OCI-M2 (cell line): ENCODE measurements around the gene TDRD12.
"Not testable (repeated sequence)": the region's sequence is repeated elsewhere in the genome, so short reads cannot be mapped to it uniquely, and the experiment has no call there.

Experiments
- DNase-seq: peaks from one replicate; lab custom pipeline; 2025; ENCODE audit not compliant: unreplicated experiment; lab: John Stamatoyannopoulos, UW

TDRD12 gene

DNA sequence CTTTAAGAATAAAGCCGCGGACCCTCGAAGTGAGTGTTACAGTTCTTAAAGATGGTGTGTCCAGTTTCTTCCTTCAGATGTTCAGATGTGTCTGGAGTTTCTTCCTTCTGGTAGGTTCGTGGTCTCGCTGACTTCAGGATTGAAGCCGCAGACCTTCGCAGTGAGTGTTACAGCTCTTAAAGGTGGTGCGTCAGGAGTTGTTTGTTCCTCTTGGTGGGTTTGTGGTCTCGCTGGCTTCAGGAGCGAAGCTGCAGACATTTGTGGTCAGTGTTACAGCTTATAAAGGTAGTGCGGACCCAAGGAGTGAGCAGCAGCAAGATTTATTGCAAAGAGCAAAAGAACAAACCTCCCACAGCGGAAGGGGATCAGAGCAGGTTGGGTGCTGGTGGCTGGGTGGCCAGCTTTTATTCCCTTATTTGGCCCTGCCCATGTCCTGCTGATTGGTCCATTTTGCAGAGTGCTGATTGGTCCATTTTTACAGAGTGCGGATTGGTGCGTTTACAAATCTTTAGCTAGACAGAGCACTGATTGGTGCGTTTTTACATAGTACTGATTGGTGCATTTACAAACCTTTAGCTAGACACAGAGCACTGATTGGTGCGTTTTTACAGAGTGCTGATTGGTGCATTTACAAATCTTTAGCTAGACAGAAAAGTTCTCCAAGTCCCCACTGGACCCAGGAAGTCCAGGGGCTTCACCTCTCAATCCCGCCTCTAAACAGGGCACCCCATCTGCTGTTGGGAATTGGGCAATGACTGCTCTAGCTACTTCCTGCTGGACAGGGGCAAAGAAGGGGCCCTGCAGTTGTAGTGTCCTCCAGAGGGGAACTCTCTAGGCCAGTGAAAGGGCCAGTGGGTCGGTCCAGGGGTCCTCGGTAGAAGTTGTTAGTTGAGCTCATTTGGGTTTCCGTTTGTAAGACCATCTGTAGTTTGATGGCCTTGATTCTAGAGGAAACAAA is 26.1 kb upstream of the TDRD12 start:
- DNase-seq: not testable (repeated sequence)

DNA sequence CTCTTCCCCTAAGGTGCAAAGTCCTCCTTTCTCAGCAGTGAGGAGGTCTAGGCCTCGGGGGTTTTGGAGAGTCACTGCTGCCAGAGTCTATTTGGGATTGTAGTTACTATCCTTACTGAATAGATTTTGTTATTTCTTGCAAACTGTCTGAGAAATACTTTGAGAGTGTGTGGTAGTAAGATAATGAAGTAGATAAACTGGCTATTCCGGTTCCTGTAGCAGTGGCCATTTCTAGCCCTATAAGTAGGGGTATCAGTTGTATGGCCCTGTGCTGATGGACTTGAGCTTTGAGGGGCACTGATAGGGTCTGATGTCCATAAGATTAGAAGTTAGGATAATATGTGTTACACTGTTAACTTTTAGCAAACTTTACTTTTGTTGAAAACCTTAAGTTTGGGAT is 25.3 kb upstream of the TDRD12 start:
- DNase-seq: not testable (repeated sequence)

DNA sequence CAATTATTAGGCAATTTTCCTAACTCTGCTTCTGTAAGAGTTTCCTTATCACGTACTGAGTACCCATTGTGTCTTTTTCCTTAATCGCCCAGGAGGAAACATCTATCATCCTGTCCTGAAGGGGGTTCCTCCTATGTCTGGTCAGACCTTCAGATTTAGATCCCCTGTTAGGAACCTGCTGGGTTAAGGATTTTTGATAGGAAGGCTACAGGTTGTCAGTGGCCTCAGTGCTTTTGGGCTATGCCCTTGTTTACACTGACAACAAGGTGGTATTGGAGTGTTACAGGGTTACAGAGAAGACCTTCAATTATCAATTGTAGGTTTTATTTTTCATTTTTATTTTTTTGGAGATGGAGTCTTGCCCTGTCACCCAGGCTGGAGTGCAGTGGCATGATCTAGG is 24.7 kb upstream of the TDRD12 start:
- DNase-seq: not testable (repeated sequence)

DNA sequence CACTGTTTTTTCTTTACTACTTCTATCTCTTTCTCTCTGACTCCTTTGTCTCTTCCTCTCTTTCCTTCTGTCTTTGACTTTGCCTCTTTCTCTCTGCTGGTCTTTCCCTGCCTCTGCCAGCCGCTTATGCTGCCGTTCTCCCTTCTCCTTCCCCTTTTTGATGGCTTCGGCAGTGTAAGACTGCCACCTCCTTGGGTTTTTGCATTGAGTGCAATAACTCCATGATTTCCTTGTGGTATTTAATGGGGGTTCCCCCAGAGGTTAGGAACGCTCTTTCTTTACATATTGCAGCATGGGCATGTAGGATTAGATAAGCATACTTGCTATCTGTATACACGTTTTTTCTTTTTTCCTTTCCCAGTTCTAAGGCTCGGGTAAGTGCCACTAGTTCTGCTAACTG is 24.1 kb upstream of the TDRD12 start:
- DNase-seq: not testable (repeated sequence)

DNA sequence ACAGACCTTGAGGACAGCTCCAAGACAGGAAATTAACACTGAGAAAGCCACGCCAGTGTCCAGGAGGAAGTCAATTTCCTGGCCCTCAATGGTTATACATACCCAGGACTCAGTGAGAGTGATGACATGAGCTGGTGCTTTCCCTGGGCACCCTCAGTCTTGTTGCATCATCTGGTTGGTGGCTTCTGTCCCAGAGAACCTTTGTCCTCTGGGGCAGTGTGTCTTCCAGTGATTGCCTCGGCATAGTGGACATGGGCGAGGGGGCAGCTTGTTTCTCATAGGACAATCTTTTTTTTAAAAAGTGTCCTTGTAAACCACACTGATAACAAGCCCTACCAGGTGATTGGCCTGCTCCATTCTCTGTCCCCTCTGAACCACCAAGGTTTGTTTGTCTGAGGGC is 22.8 kb upstream of the TDRD12 start:
- not testable (repeated sequence) for DNase-seq

DNA sequence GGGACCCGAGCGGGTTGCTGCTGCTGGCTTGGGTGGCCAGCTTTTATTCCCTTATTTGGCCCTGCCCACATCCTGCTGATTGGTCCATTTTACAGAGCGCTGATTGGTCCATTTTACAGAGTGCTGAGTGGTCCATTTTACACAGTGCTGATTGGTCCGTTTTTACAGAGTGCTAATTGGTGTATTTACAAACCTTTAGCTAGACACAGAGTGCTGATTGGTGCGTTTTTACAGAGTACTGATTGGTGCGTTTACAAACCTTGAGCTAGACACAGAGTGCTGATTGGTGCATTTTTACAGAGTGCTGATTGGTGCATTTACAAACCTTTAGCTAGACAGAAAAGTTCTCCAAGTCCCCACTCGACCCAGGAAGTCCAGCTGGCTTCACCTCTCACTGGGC is 19.4 kb upstream of the TDRD12 start:
- DNase-seq: not testable (repeated sequence)

DNA sequence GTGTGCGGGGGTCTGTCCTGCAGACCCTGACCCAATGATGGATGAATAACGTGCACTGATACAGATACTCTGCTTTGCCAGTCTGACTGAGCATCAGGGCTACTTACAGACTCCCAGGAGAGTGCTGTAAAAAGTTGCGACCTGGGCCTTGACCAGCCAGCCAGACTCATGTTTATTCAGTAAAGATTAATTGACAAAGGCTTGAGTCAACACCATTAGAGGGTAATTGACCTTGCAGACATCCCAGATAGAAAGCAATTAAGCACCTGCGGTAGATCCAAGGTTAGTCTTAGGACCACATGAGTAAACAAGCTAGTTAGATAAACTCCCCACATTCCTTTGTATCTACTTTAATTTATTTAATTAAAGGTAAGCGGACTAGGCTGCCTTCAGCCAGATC is 17.6 kb upstream of the TDRD12 start:
- DNase-seq: no peak

DNA sequence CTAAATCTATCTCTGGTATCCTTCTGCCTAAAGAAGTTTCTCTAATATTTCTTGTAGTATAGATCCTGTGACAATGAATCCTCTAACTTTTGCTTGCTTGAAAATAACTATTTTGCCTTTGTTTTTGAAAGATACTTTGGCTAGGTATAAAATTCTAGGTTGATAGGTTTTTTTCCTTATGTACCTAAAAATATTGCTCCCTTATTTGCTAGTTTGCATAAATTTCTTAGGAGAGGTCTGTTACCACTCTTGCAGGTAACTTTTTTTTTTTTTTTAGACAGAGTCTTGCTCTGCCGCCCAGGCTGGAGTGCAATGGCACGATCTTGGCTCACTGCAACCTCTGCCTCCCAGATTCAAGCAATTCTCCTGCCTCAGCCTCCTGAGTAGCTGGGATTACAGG is 15.6 kb upstream of the TDRD12 start:
- not testable (repeated sequence) for DNase-seq

DNA sequence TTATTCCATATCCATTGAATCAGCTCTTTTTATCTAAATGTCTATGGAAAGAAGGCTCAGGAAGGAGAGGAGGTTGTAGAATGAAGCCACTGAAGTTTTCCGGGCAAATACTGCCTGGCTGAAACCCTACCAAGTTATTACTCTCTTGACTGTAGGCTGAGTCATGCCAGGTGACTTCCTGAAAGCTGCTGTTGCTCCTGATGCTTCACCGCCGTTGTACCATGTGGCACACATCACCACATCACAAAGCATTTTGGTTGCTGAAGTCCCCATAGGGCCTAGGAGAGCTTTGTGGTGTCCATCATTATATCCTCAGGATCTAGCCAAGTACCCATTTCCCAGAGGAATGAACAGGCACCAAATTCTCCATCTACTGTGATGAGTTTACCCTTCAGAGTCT is 11.1 kb upstream of the TDRD12 start:
- DNase-seq: no peak

DNA sequence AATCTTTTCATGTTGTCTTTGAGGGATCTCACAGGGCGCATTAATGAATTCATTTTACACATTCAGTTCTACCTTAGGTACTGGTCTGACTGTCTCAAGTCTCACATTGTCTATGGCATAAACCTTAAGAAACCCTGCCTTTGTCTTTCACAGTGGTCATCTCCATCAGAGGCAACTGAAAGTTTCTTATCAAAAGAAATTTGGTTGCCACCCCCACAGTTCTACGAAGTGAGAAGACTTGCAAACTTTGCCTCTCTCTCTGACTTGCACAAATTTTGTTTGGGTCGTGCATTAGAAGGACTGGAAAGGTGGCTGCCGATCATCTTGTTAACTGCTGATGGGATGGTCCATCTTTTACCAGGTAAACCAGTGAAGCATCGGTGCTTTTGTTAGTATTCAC is 10.5 kb upstream of the TDRD12 start:
- no peak for DNase-seq

DNA sequence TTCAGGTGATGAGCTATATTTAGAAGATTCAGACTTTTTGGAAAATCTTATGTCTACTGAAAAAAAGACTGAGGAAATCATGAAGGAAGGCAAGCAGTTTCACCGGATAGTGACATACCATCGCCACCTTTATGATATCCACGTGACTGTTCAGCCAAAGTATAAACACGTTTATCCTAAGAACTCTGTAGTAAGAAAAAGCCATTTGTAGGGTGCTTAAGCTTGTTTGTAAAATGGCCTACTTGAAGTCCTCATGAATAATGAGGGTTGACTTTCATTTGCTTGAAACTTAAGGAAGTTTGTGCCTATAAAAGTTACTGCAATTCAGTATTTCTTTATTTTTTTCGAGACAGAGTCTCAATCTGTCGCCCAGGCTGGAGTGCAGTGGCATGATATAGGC is 7.8 kb upstream of the TDRD12 start:
- DNase-seq: no peak

DNA sequence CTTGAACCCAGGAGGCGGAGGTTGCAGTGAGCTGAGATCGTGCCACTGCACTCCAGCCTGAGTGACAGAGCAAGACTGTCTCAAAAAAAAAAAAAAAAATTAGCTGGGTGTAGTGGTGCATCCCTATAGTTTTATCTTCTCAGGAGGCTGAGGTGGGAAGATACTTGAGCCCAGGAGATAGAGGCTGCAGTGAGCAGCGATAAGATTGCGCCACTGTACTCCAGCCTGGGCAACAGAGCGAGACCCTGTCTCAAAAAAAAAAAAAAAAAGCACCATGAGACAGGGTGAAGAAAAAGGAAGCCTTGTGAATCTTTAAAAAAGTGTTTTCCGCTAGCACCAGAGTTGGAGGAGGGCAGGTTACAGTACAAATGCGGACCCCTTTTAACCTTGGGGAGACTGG is 3.4 kb upstream of the TDRD12 start:
- not testable (repeated sequence) for DNase-seq

DNA sequence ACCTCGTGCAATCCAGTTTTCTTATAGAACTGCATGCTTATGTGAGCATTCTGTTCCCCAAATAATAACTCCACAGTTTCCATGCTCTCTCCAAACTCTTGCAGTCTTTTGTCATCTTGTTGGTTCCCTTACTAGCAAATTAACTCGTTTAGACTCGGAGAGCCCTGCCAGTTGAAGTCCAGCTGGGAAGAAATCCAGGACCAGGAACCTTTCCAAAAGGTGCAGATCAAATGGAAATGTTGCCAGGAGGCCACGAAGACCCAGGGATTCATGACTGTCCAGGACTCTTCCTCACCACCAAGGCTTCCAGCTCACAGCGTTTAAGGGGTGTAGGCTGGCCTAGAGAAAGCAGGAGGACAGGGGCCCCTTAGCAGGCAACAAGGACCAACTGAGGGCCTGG is 2.1 kb upstream of the TDRD12 start:
- no peak for DNase-seq

DNA sequence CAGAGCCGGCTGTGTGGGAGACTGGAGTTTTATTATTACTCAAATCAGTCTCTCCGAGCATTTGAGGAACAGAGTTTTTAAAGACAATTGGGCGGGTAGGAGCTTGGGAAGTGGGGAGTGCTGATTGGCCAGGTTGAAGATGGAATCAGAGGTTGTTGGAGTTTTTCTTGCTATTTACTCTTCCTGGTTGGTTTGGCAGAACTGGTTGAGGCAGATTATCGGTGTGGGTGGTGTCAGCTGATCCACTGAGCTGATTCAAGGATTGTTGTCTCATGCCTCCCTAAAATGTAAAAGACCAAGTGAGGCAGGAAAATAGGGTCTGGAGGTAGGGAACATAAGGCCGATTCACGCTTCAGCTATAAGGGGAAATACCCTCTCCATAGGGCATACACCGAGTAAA is 1.3 kb upstream of the TDRD12 start:
- DNase-seq: no peak

DNA sequence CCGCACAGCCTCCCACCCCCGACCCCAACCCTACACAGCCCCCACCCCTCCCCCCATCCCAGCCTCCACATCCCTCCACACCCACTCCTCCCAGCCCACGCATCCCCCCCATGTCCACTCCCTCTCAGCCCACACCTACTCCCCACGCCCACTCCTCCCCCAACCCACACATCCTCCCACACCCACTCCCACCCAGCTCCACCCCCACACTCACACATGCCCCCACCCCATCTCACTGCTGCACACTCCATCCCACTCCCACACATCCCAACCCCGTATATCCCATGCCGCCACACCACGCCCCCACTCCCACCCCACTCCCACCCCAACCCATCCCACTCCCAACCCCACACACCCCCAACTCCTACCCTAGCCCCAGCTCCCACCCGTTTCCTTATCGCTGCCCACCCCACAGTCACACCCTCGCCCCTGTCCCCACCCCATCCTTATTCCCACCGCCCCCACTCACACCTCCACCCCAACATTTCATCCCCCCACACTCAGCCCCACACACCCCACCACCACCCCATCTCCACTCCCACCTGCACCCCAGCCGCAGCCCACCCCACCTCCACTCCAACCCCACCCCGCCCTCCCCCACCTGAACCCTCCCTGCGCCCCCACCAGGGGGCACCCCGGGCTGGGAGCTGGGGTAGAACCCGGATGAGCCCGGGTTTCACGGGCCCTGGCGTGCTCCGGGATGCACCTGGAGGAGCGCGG is 809 bp downstream of the TDRD12 start:
- DNase-seq: no peak

DNA sequence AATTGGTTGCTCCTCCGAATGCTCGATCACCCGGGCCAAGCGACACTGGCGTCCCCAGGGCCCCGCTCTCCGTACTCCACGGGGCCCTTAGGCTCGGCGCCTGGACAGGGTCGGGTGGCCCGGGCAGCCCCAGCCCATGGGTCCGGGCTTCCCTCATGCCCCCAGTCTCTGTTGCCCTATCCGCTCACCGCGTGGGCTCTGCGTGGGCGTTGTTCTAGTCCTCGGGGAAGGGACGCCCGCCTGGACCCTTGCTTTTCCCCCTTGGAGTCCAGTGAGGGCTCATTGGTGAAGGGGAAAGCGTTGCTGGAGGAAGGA is 1.3 kb downstream of the TDRD12 start:
- no peak for DNase-seq

DNA sequence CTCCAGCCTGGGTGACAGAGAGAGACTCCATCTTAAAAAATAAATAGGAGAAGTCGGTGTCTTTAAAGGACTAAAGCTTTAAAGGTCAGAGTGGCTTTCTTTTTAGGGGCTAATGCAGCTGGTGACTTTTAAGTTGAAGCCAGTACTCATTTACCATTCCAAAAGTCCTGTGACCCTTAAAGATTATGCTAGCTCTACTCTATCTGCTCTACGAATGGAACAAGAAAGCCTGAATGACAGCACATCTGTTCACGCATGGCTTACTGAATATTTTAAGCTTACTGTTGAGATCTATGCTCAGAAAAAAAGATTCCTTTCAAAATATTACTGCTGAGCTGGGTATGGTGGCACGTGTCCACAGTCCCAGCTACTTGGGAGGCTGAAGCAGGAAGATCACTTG is 16.4 kb downstream of the TDRD12 start:
- DNase-seq: no peak

DNA sequence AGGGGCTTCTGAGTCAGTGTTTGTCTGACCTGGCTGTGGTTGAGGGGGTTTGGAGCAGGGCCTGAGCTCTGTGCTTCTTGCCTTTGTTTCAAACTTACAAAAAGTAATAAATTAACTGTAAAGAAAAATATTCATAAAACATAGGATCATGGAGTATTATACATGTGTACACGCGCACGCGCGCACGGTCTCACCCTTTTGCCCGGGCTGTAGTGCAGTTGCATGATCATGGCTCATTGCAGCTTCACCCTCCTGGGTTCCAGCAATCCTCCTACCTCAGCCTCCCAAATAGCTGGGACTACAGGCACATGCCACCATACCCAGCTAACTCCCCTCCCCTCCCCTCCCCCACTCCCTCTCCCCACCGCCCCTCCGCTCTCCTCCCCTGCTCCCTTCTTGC is 23.5 kb downstream of the TDRD12 start:
- no peak for DNase-seq

DNA sequence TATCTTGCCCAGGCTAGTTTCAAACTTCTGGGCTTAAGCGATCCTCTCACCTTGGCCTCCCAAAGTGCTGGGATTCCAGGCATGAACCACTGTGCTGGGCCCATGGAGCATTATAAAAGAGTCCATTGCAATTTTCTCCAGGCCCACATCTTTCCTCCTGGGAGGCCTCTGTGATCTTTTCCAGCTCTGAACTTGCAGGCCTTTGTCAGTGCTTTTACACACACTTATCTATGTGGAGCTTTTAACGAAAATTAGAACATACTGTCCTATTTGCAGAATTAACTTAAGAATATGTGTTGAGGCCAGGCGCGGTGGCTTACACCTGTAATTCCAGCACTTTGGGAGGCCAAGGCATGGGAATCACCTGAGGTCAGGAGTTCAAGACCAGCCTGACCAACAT is 23.9 kb downstream of the TDRD12 start:
- no peak for DNase-seq

DNA sequence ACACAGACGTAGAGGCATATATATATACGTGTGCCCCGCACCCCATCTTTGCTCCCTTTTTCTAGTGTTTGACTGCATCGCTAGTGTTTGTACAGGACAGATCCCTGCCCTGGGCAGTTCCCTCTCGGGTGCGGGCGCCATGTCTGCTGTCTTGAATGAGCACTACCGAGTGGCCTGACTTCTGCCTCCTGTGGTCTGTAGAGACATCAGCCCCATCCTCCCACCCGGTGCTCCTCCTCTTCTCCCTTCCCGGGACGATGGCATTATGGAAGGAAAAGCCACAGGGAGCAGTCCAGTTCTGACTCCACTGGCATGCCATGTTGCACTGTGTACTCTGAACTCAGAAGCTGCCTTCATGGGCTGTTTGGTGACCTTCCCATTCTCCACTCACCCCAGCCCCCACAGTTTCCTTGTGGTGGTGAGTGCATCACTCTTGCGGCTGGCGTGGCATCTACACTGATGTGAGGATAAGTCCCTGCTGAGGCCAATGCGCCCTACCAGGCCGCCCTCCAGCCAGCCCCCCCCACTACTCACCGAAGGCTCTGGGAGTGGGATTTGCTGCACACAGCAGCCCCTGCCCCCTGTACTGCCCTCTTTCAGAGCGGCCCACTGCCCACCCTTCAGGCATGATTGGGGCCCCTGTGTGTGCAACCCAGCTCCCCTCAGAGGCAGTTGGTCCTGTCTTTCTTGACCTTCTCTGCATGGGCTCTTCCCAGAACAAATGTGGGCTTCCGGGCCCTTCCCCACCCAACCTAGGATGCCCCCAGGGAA is 25.2 kb downstream of the TDRD12 start:
- DNase-seq: no peak

DNA sequence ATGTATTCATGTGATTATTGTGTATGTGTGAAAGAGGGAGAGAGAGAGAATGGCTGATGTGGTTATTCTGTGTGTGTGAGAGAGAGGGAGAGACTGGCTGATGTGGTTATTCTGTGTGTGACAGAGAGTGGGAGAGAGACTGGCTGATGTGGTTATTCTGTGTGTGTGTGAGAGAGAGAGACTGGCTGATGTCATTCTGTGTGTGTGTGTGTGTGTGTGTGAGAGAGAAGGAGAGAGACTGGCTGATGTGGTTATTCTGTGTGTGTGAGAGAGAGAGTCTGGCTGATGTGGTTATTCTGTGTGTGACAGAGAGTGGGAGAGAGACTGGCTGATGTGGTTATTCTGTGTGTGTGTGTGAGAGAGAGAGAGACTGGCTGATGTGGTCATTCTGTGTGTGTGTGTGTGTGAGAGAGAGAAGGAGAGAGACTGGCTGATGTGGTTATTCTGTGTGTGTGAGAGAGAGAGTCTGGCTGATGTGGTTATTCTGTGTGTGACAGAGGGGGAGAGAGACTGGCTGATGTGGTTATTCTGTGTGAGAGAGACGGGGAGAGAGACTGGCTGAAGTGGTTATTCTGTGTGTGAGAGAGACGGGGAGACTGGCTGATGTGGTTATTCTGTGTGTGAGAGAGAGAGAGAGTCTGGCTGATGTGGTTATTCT is 26.2 kb downstream of the TDRD12 start:
- DNase-seq: not testable (repeated sequence)
